ENCODE results near the gene CACNB1.
"Not testable (repeated sequence)": the region's sequence is repeated elsewhere in the genome, so short reads cannot be mapped to it uniquely, and the experiment has no call there.

The CACNB1 gene

GRCh38 chr17:39174920-39175694 is 22.4 kb downstream of the CACNB1 start:
- peak; percentile 72 for DNase-seq (ENCODE audit: low spot score)

GRCh38 chr17:39173526-39174274 is 23.8 kb downstream of the CACNB1 start:
- no peak for DNase-seq (ENCODE audit: low spot score)

- no peak for DNase-seq (ENCODE audit: low spot score)
Measured at GRCh38 chr17:39173080-39173479, 24.4 kb downstream of the CACNB1 start.

GRCh38 chr17:39171933-39172332 is 25.5 kb downstream of the CACNB1 start:
- DNase-seq (ENCODE audit: low spot score): no peak

DNA sequence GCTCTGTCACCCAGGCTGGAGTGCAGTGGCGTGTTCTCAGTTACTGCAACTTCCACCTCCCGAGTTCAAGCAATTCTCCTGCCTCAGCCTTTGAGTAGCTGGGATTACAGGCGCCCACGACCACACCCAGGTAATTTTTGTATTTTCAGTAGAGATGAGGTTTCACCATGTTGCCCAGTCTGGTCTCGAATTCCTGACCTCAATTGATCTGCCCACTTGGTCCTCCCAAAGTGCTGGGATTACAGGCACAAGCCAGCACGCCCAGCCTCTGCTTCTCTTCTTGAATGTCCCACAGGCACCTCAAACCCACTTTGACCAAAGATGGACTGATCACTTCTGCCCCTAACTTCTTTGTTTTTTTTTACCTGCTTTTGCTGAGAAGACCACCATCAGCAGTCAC is 26.9 kb downstream of the CACNB1 start:
- DNase-seq (ENCODE audit: low spot score): no peak

DNA sequence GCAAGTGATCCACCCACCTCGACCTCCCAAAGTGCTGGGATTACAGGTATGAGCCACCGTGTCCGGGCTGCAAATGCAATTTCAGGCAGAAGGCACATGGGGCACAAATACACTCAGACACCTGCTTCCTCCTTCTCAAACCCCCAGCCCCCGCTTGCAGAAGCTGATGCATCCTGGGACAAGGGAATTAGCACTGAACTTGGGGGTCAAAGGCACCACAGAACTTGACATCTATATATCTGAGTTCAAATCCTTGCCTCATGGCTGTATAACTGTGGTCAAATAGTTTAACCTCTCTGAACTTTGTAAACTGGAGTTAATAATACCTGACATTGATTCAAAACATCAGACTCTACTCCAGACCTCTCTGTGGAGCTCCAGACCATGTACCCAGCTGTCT is 27.4 kb downstream of the CACNB1 start:
- DNase-seq (ENCODE audit: low spot score): no peak

- no peak for DNase-seq (ENCODE audit: low spot score)
Measured at GRCh38 chr17:39169518-39169917, 28.0 kb downstream of the CACNB1 start.

GRCh38 chr17:39169101-39169500 is 28.4 kb downstream of the CACNB1 start:
- DNase-seq (ENCODE audit: low spot score): no peak

- DNase-seq (ENCODE audit: low spot score): not testable (repeated sequence)
Measured at GRCh38 chr17:39168503-39168902, 29.0 kb downstream of the CACNB1 start.

GRCh38 chr17:39167476-39167875 is 30.0 kb downstream of the CACNB1 start:
- DNase-seq (ENCODE audit: low spot score): no peak

GRCh38 chr17:39166437-39167335 is 30.8 kb downstream of the CACNB1 start:
- no peak for DNase-seq (ENCODE audit: low spot score)

- no peak for DNase-seq (ENCODE audit: low spot score)
Measured at GRCh38 chr17:39165841-39166349, 31.6 kb downstream of the CACNB1 start, which contains the start of gene ARL5C. TSS of gene ARL5C (minus strand) at chr17:39166161. CDS start at chr17:39165760, 401 bp downstream.

DNA sequence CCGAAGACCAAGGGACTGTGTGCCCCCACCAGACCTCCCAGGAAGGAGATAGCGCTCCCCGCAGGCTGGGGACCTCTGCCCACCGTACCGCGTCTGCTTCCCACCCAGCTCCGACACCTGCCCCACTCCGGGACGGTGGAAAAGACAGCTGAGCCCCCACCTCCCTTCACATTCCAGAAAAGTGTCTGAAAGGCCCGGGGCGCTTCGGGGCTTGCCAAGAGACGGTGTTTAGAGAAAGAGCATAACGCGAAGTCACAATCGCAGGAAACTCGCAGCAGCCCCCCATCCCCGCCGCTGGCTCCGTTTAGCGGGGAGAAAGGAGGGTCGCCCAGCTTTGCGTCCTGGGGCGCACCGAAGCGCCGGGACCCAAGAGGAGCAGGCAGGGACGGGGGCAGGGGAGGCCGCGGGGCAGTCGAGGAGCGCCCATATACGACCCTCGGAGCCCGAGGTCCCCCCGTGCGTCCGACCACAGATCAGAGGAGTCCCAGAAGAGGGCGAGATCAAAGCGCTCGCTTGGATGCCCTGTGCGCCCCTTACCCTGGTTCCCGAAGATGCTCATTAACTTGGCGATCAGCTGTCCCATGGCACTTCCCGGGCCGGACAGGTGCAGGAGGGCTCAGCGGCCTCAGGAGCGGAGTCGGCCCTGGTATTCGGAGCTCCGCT is 32.2 kb downstream of the CACNB1 start:
- DNase-seq (ENCODE audit: low spot score): no peak

DNA sequence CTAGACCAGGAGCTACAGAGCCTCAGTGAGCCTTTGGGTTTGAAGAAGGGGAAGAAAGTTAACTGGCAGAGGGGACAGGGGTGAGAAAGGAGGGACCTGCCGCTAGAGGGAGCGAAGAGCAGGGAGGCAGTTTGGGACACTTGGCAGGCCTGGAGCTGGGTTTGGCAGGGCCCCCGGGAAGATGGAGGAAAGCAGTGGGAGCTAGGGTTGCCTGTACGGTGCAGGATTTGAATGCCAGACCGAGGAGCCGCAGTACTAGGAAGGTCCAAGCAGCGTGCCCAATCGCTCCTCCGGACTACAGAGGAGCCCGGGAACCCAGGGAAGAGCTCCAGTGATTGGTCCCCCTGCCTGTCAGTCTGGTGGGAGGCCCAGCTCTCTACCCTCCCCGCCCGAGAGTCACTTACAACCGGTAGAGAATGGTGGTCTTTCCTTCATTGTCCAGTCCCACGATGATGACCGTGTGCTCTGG is 32.8 kb downstream of the CACNB1 start:
- DNase-seq (ENCODE audit: low spot score): peak; percentile 62

- DNase-seq (ENCODE audit: low spot score): no peak
Measured at GRCh38 chr17:39161962-39162361, 35.5 kb downstream of the CACNB1 start.

GRCh38 chr17:39158623-39159022 is 38.8 kb downstream of the CACNB1 start:
- no peak for DNase-seq (ENCODE audit: low spot score)

DNA sequence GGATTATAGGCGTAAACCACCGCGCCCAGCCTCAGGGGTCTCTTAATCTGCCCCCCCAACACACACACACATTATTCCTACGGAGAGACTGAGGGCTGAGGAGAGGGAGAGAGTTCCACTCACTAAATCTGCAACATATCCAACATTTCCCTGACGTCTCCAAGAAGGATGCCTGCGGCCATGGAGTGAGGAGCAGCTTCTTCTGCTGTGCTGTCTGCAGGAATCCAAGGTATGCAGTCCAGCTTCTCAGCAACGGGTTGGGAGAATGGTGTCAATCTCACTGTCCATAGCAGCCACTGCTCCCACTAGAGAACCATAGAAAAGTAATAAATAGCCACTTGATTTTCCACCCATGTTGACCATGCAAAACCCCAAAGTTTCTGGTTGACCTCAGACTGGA is 41.0 kb downstream of the CACNB1 start:
- no peak for DNase-seq (ENCODE audit: low spot score)

GRCh38 chr17:39155654-39156053 is 41.8 kb downstream of the CACNB1 start:
- DNase-seq (ENCODE audit: low spot score): no peak

DNA sequence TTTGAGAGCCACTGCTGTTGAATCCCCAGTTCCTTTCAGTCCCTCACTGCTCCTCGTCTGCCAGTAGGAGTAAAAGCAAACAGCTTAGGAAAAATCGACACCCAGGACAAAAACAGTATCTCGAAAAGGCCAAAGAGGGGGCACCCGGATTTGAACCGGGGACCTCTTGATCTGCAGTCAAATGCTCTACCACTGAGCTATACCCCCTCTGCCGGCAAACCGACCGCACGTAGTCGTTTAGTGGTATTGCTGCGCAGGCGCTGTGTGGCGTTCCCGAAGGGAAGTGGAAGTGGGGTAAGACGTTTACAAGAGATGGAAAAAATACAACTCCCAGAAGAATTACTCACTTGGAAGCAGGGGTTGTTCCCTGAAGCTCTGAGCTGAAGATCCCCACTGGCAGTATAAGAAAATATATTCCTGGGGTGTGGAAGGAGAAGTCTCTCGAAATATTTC is 43.8 kb downstream of the CACNB1 start:
- DNase-seq (ENCODE audit: low spot score): peak; percentile 86

- DNase-seq (ENCODE audit: low spot score): no peak
Measured at GRCh38 chr17:39151943-39152818, 45.3 kb downstream of the CACNB1 start.
